Activated CD4-positive, alpha-beta memory T cell treated with anti-CD3 and anti-CD28 coated beads for 36 hours (primary cell): Measurements from ENCODE around the gene TUBB2A. TPM values are rescaled to one million over a fixed set of nuclear protein-coding genes. Genes with fewer than 3 reads are reported as not detected.
A peak's percentile ranks its signal among the peaks of the same experiment; 100 is the strongest.
"Not testable (repeated sequence)": the region's sequence is repeated elsewhere in the genome, so short reads cannot be mapped to it uniquely, and the experiment has no call there.

Source experiments
- CTCF ChIA-PET: fragments of 350-600 bp; sonication (Branson Sonifier 250); formaldehyde crosslinking; loops from one replicate; lab custom pipeline; 2021; ENCODE audit warnings: antibody characterized with exemption, inconsistent platforms; lab: Charles Lee
- POLR2A ChIA-PET: fragments of 350-600 bp; sonication (Branson Sonifier 250); formaldehyde crosslinking; loops from one replicate; lab custom pipeline; 2021; ENCODE audit warnings: antibody characterized with exemption; lab: Charles Lee
- DNase-seq: peaks from one replicate; pipeline ENCODE4 v3.0.0-alpha.2; 2020
- H3K27ac Mint-ChIP-seq: one replicate; pipeline ENCODE4 v1.8.0; 2021; ENCODE audit warnings: mixed read lengths
- H3K27me3 Mint-ChIP-seq: one replicate; pipeline ENCODE4 v1.8.0; 2021; ENCODE audit warnings: mixed read lengths
- H3K36me3 Mint-ChIP-seq: one replicate; pipeline ENCODE4 v1.8.0; 2021; ENCODE audit warnings: mixed read lengths
- H3K4me1 Mint-ChIP-seq: one replicate; pipeline ENCODE4 v1.8.0; 2021; ENCODE audit warnings: low read depth, mixed read lengths
- H3K4me3 Mint-ChIP-seq: one replicate; pipeline ENCODE4 v1.8.0; 2021; ENCODE audit warnings: mild to moderate bottlenecking, mixed read lengths
- H3K9me3 Mint-ChIP-seq: one replicate; pipeline ENCODE4 v1.8.0; 2021; ENCODE audit warnings: mixed read lengths
- intact Hi-C: fragments of 100-400 bp; cut with micrococcal nuclease; formaldehyde crosslinking; loops from one replicate; pipeline ENCODE4 v1.15.1; 2023
- total RNA-seq, 2 experiments: library from RNA; stranded (reverse); gene quantifications; one replicate each; pipeline ENCODE4 v1.2.3, GENCODE V29; 2021

TUBB2A gene
- total RNA-seq, 2 experiments from 2014 or later: 4.2 to 4.6 TPM

- Mint-ChIP-seq H3K9me3 (no peaks in the 10 kb centered on the region), H3K4me1 (peaks cover 2% of the 10 kb centered on the region), H3K4me3 (no peak overlapping the region), H3K36me3 (no peaks in the 10 kb centered on the region), H3K27me3 (no peaks in the 10 kb centered on the region), H3K27ac (no peak overlapping the region)
- intact Hi-C loops: loop anchor here (2.0 kb wide), 1 partner anchor 14 kb away; no protein-coding TSS in a partner anchor
- peak; percentile 76 for DNase-seq
- POLR2A ChIA-PET: no interaction called here
- CTCF ChIA-PET: interaction anchor here (1.7 kb wide), 1 partner anchor 52 kb away, joined by 4 read pairs; no protein-coding TSS in a partner anchor
These were observed 19.4 kb upstream of the TUBB2A start for GRCh38 chr6:3176562-3177355.

GRCh38 chr6:3175715-3176402 is 18.5 kb upstream of the TUBB2A start:
- ChIA-PET CTCF (interaction anchor here (1.7 kb wide), 1 partner anchor 51 kb away, joined by 4 read pairs; no protein-coding TSS in a partner anchor), POLR2A (no interaction called here)
- Mint-ChIP-seq H3K27ac (no peak overlapping the region), H3K36me3 (no peaks in the 10 kb centered on the region), H3K4me1 (peaks cover 2% of the 10 kb centered on the region), H3K9me3 (no peaks in the 10 kb centered on the region), H3K27me3 (no peaks in the 10 kb centered on the region), H3K4me3 (no peak overlapping the region)
- no peak for DNase-seq
- intact Hi-C loops: loop anchor here (2.0 kb wide), 1 partner anchor 13 kb away; no protein-coding TSS in a partner anchor

- H3K27ac Mint-ChIP-seq, POLR2A ChIA-PET, DNase-seq, H3K4me1 Mint-ChIP-seq, H3K9me3 Mint-ChIP-seq, H3K4me3 Mint-ChIP-seq, intact Hi-C loops, H3K36me3 Mint-ChIP-seq, CTCF ChIA-PET, H3K27me3 Mint-ChIP-seq: not testable (repeated sequence)
These were observed 16.3 kb upstream of the TUBB2A start for GRCh38 chr6:3173636-3174089.

GRCh38 chr6:3172789-3173188 is 15.4 kb upstream of the TUBB2A start:
- intact Hi-C loops, H3K27ac Mint-ChIP-seq, H3K4me3 Mint-ChIP-seq, H3K9me3 Mint-ChIP-seq, H3K4me1 Mint-ChIP-seq, H3K27me3 Mint-ChIP-seq, DNase-seq, H3K36me3 Mint-ChIP-seq, POLR2A ChIA-PET, CTCF ChIA-PET: not testable (repeated sequence)

- H3K4me1 Mint-ChIP-seq, H3K9me3 Mint-ChIP-seq, CTCF ChIA-PET, intact Hi-C loops, H3K36me3 Mint-ChIP-seq, H3K27ac Mint-ChIP-seq, DNase-seq, H3K27me3 Mint-ChIP-seq, H3K4me3 Mint-ChIP-seq: not testable (repeated sequence)
- POLR2A ChIA-PET: interaction anchor here (1.2 kb wide), 1 partner anchor 14 kb away, joined by 3 read pairs; the partner anchor contains the start of gene TUBB2A
These were observed 14.2 kb upstream of the TUBB2A start for GRCh38 chr6:3171313-3172175.

- POLR2A ChIA-PET: interaction anchor here (1.2 kb wide), 1 partner anchor 13 kb away, joined by 3 read pairs; the partner anchor contains the start of gene TUBB2A
- H3K9me3 Mint-ChIP-seq, H3K36me3 Mint-ChIP-seq, H3K27me3 Mint-ChIP-seq, intact Hi-C loops, H3K27ac Mint-ChIP-seq, H3K4me1 Mint-ChIP-seq, DNase-seq, H3K4me3 Mint-ChIP-seq, CTCF ChIA-PET: not testable (repeated sequence)
These were observed 13.3 kb upstream of the TUBB2A start for GRCh38 chr6:3170676-3171075.

- H3K36me3 Mint-ChIP-seq, H3K4me1 Mint-ChIP-seq, H3K9me3 Mint-ChIP-seq, CTCF ChIA-PET, H3K27me3 Mint-ChIP-seq, DNase-seq, intact Hi-C loops, H3K4me3 Mint-ChIP-seq, POLR2A ChIA-PET, H3K27ac Mint-ChIP-seq: not testable (repeated sequence)
These were observed 10.7 kb upstream of the TUBB2A start for GRCh38 chr6:3168046-3168445.

- POLR2A ChIA-PET, H3K9me3 Mint-ChIP-seq, intact Hi-C loops: not testable (repeated sequence)
These were observed 9.3 kb upstream of the TUBB2A start for GRCh38 chr6:3166535-3167225.

GRCh38 chr6:3165631-3166534 is 8.5 kb upstream of the TUBB2A start:
- ChIA-PET CTCF (interaction anchor here (0.7 to 1.4 kb wide), 6 partner anchors 9 to 722 kb away, joined by 3 to 4 read pairs (median 3); partner anchors contain the start of gene TUBB2A), POLR2A (interaction anchor here (1.0 kb wide), 1 partner anchor 9 kb away, joined by 3 read pairs; the partner anchor contains the start of gene TUBB2A)
- Mint-ChIP-seq H3K4me1 (peaks cover 15% of the 10 kb centered on the region), H3K27me3 (peaks cover 8% of the 10 kb centered on the region), H3K27ac (no peak overlapping the region), H3K4me3 (no peak overlapping the region), H3K9me3 (peaks cover 2% of the 10 kb centered on the region), H3K36me3 (no peaks in the 10 kb centered on the region)
- DNase-seq: no peak
- intact Hi-C loops: no loop called here

More at GRCh38 chr6:3166535-3167225, 9.3 kb upstream of the TUBB2A start:
- not testable (repeated sequence) for H3K27me3 Mint-ChIP-seq, H3K27ac Mint-ChIP-seq, H3K4me3 Mint-ChIP-seq, H3K36me3 Mint-ChIP-seq, DNase-seq
- H3K4me1 Mint-ChIP-seq: peaks cover 13% of the 10 kb centered on the region
- CTCF ChIA-PET: interaction anchor here (0.9 kb wide), 1 partner anchor 37 kb away, joined by 3 read pairs; no protein-coding TSS in a partner anchor

GRCh38 chr6:3164388-3164787 is 7.0 kb upstream of the TUBB2A start:
- Mint-ChIP-seq H3K4me3 (no peak overlapping the region), H3K27ac (no peak overlapping the region), H3K9me3 (peaks cover 9% of the 10 kb centered on the region), H3K4me1 (peaks cover 26% of the 10 kb centered on the region), H3K27me3 (peaks cover 8% of the 10 kb centered on the region), H3K36me3 (peaks cover 2% of the 10 kb centered on the region)
- ChIA-PET POLR2A (no interaction called here), CTCF (no interaction called here)
- intact Hi-C loops: no loop called here
- no peak for DNase-seq
